Right ventricle myocardium superior (tissue), 1 donor: Measurements from ENCODE around the gene ZBBX. TPM values are rescaled to one million over a fixed set of nuclear protein-coding genes. Genes with fewer than 3 reads are reported as not detected.
A peak's percentile ranks its signal among the peaks of the same experiment; 100 is the strongest.
"Not testable (repeated sequence)": the region's sequence is repeated elsewhere in the genome, so short reads cannot be mapped to it uniquely, and the experiment has no call there.

Source experiments
- ATAC-seq: fragments of 200-7000 bp; cut with Tn5 transposase; one replicate; pipeline ENCODE4 v1.9.1; 2020; ENCODE audit warnings: mild to moderate bottlenecking; ENCODE audit not compliant: poor library complexity
- DNase-seq: peaks from one replicate; pipeline ENCODE4 v3.0.0-alpha.2; 2020
- intact Hi-C: fragments of 100-400 bp; cut with DNase I; formaldehyde crosslinking; loops from one replicate; pipeline ENCODE4 v1.11.2; 2022
- long read RNA-seq: library from polyadenylated mRNA; unstranded; transcript quantifications from one replicate; pipeline ENCODE4 v2.0.0, GENCODE V29; 2021
- total RNA-seq: library from RNA; stranded (reverse); fragmentation: NEBNext Ultra II Directional; extraction: Animal tissue kit (Norgen Biotek cat#: 25700); gene quantifications from one replicate; pipeline ENCODE4 v1.2.1, GENCODE V29; 2021
- donor health status: DM: no; HTN: yes; CAD: no; lungs with severe emphysema.

The ZBBX gene, protein sequence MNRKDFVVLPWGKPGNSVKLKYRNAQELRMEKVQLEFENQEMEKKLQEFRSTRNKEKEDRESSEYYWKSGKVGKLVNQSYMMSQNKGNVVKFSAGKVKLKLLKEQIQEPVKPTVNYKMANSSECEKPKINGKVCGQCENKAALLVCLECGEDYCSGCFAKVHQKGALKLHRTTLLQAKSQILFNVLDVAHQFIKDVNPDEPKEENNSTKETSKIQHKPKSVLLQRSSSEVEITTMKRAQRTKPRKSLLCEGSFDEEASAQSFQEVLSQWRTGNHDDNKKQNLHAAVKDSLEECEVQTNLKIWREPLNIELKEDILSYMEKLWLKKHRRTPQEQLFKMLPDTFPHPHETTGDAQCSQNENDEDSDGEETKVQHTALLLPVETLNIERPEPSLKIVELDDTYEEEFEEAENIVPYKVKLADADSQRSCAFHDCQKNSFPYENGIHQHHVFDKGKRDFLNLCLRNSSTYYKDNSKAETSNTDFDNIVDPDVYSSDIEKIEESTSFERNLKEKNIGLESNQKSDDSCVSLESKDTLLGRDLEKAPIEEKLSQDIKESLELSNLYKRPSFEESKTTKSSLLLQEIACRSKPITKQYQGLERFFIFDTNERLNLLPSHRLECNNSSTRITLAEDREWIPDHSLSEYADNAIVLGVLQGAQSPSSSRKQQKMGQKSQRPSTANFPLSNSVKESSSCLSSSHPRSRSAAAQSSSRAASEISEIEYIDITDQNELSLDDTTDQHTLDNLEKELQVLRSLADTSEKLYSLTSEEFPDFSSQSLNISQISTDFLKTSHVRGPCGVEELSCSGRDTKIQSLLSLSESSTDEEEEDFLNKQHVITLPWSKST
- total RNA-seq = not detected
- long read RNA-seq = 0 reads

GRCh38 chr3:167380004-167380689 is at the start of gene ZBBX:
ZBBX (minus strand) TSS chr3:167380297; CDS start chr3:167372901, 7,396 bp downstream.
- ATAC-seq (peak; percentile 95), DNase-seq (peak; percentile 87)
- intact Hi-C loops = loop anchor here (10.0 kb wide), 2 partner anchors 315 to 505 kb away; no protein-coding TSS in a partner anchor

DNA sequence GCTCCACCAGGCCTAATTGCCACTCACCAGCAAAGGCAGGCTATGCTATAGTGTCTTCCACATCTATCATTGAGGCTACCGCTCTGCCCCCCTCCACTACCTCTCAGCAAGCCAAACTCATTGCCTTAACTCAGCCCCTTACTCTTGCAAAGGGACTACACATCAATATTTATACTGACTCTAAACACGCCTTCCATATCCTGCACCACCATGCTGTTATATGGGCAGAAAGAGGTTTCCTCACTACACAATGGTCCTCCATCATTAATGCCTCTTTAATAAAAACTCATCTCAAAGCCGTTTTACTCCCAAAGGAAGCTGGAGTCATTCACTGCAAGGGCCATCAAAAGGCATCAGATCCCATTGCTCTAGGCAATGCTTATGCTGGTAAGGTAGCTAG is 46.9 kb upstream of the ZBBX start:
- DNase-seq, ATAC-seq, intact Hi-C loops: not testable (repeated sequence)

DNA sequence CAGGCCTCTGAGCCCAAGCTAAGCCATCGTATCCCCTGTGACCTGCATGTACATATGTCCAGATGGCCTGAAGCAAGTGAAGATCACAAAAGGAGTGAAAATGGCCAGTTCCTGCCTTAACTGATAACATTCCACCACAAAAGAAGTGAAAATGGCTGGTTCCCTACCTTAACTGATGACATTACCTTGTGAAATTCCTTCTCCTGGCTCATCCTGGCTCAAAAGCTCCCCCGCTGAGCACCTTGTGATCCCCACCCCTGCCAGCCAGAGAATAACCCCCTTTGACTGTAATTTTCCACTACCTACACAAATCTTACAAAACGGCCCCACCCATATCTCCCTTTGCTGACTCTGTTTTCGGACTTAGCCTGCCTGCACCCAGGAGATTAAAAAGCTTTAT is 42.3 kb upstream of the ZBBX start:
- DNase-seq, intact Hi-C loops, ATAC-seq: not testable (repeated sequence)

DNA sequence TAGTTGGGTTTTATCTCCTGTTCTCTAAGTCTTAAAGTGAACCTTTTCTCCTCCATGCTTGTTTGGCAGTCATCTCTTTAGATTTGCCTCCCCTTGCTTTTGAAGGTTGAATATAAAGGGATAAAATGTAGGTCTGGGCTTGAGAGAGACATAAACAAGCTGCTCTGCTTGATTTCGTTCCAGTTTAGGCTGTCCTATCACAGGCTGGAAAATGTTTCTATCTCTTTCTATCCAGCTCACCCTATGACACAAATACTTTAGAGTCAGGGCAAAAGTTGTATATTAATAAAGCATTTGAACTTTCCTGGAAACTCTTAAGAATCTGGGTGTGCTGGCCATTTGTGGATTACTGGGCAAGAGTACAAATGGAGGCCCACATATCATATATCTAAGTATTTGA is 29.5 kb upstream of the ZBBX start:
- intact Hi-C loops = no loop called here
- ATAC-seq (no peak), DNase-seq (no peak)

DNA sequence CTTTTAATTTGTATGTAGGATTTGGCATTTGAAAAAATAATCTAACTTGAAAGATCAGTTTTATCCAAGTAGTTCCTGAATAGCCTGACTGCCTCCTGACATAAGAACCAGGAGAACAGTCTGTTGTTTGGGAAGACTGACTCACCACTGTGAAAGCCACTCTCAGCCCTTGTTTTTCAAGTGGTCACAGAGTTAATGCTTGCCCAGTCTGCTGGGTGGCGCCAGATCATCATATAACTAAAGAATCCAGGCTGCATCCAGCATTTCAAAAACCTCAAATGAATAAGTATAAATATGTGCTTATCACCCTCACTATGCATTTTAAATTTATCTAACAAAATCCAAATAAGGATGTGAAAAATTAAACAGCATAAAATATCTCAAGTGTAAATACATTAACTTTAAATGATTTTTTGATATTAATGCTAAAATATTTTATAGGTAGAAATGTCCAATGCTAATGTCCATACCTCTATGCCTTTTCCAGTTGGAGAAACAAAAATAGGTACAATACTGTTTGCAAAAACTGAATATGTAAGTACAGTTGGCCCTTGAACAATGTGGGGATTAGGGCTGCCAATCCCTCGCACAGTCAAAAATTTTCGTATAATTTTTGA is 26.9 kb upstream of the ZBBX start:
- DNase-seq = no peak
- ATAC-seq = peak; percentile 78
- intact Hi-C loops = no loop called here

DNA sequence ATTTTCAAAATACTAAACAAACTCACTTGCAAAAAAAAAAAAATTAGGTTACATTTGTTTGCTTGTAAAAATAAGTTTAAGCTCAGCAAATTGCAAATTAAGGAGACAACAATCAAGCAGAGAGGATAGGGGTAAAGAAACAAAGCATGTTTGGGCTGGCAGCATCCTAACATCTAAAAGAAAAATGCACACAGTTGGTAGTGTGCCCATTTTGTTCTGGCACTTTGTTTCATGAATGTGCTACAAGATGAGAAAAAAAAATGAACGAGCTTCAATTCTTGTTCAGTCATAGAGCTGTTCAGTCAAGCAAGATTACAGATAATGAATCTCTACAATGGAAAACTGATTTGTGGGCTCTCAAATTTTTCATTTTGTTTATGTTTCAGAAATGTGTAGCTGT is 17.7 kb upstream of the ZBBX start:
- DNase-seq (no peak), ATAC-seq (no peak)
- intact Hi-C loops = no loop called here

DNA sequence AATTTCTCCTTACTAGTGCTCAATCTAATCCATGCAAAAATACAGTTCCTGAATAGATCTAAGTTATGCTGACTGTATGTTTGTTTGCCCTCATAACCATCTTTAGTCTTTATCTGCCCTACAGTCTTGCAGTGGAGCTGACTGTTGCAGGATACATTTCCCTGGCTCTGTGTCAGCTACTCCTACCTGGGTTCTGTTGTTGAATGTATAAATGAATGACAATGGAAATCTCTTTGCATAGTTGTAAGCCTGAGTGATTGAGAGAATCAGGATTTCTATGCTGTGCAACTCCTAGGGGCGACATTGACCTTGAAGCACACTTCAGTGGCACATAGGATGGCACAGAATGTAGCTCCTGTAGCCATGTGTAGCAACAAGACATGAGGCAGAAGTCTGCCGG is 16.0 kb upstream of the ZBBX start:
- DNase-seq (no peak), ATAC-seq (no peak)
- intact Hi-C loops = no loop called here

DNA sequence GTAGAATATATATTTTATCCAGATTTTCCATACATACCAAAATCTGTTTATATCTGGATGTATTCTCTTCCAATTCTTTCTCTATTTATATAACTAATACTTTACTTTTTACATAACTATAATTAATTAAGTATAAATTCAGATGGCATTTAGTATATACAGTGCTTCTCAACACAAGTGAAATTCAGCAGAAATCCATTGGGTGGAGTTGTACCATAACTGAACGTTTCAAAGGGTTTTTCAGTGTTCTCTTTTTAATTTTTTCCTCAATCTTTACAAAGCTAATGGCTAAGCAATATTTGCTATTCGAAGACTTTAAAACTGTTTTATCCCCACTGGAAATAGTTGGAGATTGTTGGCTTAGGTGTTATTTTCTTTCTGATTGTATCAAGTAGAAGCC is 13.9 kb upstream of the ZBBX start:
- intact Hi-C loops = no loop called here
- ATAC-seq (no peak), DNase-seq (no peak)

DNA sequence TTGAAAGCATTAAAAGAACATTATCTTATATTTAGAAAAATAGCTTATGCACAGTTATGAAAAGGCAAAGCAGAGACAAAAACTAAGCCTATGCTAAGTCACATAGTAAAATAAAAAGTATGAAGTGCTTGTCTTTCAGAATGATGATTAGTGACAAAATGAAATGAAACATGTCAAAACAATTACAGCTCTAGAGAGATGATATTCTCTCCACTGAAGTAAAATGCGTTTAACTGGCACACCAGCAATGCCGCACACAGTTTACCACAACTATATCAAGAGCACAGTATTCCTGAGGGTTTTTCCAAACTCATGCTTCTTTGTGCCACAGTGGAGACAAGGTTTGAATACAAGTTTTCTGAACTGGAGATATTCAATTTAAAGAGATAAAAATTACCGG is 2.1 kb upstream of the ZBBX start:
- DNase-seq = no peak
- no peak for ATAC-seq
- intact Hi-C loops = loop anchor here (10.0 kb wide), 2 partner anchors 313 to 503 kb away; no protein-coding TSS in a partner anchor

- intact Hi-C loops = no loop called here
- ATAC-seq (no peak), DNase-seq (no peak)
Measured at GRCh38 chr3:167375478-167375877, 4.6 kb downstream of the ZBBX start.

DNA sequence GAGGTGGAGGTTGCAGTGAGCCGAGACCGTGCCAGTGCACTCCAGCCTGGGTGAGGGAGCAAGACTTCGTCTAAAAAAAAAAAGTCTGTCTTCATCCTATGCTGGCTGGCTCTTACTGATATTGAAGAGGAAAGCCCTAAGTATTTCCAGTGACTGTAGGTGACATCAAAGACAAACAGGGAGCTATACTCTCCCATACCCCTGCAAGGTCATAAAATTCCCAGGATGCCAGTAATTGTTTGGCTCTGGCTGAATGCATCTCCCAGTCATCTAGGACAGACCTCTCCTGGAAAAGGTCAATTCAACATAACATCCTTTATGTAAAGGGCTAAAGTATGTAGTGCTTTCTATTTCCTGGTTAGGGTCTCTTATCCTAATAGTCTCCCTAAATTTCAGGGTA is 8.0 kb downstream of the ZBBX start:
- intact Hi-C loops = no loop called here
- no peak for DNase-seq
- ATAC-seq = no peak

GRCh38 chr3:167361948-167362347 is 18.1 kb downstream of the ZBBX start:
- no peak for ATAC-seq
- intact Hi-C loops = no loop called here
- DNase-seq = no peak

GRCh38 chr3:167361306-167361705 is 18.8 kb downstream of the ZBBX start:
- intact Hi-C loops = no loop called here
- DNase-seq (no peak), ATAC-seq (no peak)

GRCh38 chr3:167355446-167355845 is 24.7 kb downstream of the ZBBX start:
- intact Hi-C loops = no loop called here
- DNase-seq = no peak
- ATAC-seq = no peak

- ATAC-seq = no peak
- intact Hi-C loops = no loop called here
Measured at GRCh38 chr3:167354751-167355150, 25.3 kb downstream of the ZBBX start.

DNA sequence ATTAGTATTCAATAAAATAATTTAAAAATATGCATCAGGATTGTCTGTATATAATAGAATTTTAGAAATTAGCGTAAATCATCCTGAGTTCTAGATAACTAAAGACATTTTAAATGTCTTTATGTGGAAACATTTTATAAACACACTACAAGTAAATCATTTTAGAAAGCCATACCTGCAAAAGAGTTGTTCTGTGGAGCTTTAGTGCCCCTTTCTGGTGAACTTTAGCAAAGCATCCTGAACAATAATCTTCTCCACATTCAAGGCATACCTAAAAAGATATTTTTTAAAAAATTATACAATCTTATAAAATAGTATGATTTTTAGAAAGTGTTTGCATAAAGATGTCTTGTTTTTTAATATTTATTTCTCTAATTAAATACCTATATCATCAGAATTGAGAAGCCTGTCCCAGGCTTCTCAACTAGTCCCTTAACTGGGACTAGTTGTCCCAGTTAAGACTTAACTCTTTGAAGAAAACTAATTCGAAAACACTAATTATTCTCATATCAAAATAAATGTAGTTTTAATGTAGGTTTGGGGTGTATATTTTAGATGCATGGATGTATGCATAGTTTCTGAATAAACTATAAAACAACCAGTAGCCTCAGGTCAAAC is 29.7 kb downstream of the ZBBX start:
- DNase-seq (no peak), ATAC-seq (peak; percentile 56)
- intact Hi-C loops = no loop called here

More at GRCh38 chr3:167354751-167355150, 25.3 kb downstream of the ZBBX start:
- no peak for DNase-seq

DNA sequence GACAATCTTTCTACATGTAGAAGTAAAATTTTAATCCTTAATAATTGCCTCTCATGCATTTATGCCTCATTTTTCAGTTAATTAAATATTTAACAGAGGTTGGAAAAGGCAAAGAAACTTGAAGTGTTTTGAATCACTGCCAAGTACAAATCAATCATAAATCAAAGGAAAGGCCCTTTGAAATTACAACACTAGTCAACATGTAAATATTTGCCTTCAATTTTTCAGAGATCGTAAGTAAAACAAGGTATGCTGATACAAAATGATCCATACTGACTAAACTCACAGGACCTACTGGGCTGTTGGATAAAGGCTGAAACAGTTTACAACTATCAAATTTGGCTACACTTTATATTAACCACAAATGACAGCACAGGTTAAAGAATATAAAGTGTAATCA is 33.9 kb downstream of the ZBBX start:
- intact Hi-C loops = loop anchor here (10.0 kb wide), 1 partner anchor 1331 kb away; no protein-coding TSS in a partner anchor
- DNase-seq (no peak), ATAC-seq (no peak)
